Loucy (cell line): Measurements from ENCODE around the gene INVS.

ENCODE experiments used
- H2AFZ ChIP-seq: fragments of 200-600 bp; sonication (generic); 2 replicates; pipeline ENCODE4 v1.6.0; 2016; ENCODE audit warnings: antibody characterized with exemption, mild to moderate bottlenecking, low read length, moderate library complexity
- H3F3A ChIP-seq: fragments of 200-600 bp; 2 replicates; pipeline ENCODE4 v1.6.0; 2016; ENCODE audit warnings: antibody characterized with exemption, low read depth, mild to moderate bottlenecking
- H3K27me3 ChIP-seq: fragments of 200-600 bp; sonication (generic); 2 replicates; pipeline ENCODE4 v1.6.1; 2014; ENCODE audit warnings: low read length, mild to moderate bottlenecking; ENCODE audit not compliant: insufficient read depth, poor library complexity, severe bottlenecking
- H3K36me3 ChIP-seq: fragments of 200-600 bp; sonication (generic); 2 replicates; pipeline ENCODE4 v1.6.1; 2016; ENCODE audit warnings: low read length; ENCODE audit not compliant: insufficient read depth
- H3K4me1 ChIP-seq: fragments of 200-600 bp; sonication (generic); 2 replicates; pipeline ENCODE4 v1.5.1; 2014; ENCODE audit warnings: low read length, mild to moderate bottlenecking; ENCODE audit not compliant: insufficient read depth, poor library complexity, severe bottlenecking
- H3K4me2 ChIP-seq: fragments of 200-600 bp; sonication (generic); 2 replicates; pipeline ENCODE4 v1.6.0; 2014; ENCODE audit warnings: antibody characterized with exemption, low read length, low read depth, mild to moderate bottlenecking; ENCODE audit not compliant: poor library complexity, severe bottlenecking
- H3K4me3 ChIP-seq: fragments of 200-600 bp; sonication (generic); 2 replicates; pipeline ENCODE4 v1.5.1; 2014; ENCODE audit warnings: low read length, mild to moderate bottlenecking, mixed read lengths; ENCODE audit not compliant: poor library complexity, severe bottlenecking
- H3K79me2 ChIP-seq: fragments of 200-600 bp; sonication (generic); 2 replicates; pipeline ENCODE4 v1.6.1; 2014; ENCODE audit warnings: low read length; ENCODE audit not compliant: insufficient read depth
- H3K9ac ChIP-seq: fragments of 200-600 bp; sonication (generic); 2 replicates; pipeline ENCODE4 v1.6.0; 2014; ENCODE audit warnings: mild to moderate bottlenecking, low read depth, low read length, moderate library complexity; ENCODE audit not compliant: poor library complexity, severe bottlenecking
- H3K9me2 ChIP-seq: fragments of 200-600 bp; sonication (generic); replicated peaks from 2 replicates; pipeline ENCODE4 v1.6.1; 2016; ENCODE audit warnings: low read depth, low read length, mixed read lengths
- H3K9me3 ChIP-seq: fragments of 200-600 bp; sonication (generic); 2 replicates; pipeline ENCODE4 v1.6.1; 2014; ENCODE audit warnings: mild to moderate bottlenecking, antibody characterized with exemption, low read length, low read depth; ENCODE audit not compliant: insufficient read depth
- H4K20me1 ChIP-seq: fragments of 200-600 bp; sonication (generic); 2 replicates; pipeline ENCODE4 v1.6.0; 2014; ENCODE audit warnings: antibody characterized with exemption, low read length, mild to moderate bottlenecking; ENCODE audit not compliant: insufficient read depth, poor library complexity, severe bottlenecking
- CTCF ChIP-seq: fragments of 200-600 bp; sonication (generic); conservative IDR thresholded peaks from 2 replicates; pipeline ENCODE4 v1.5.1; 2014; ENCODE audit warnings: mild to moderate bottlenecking, antibody characterized with exemption, low read length
- EZH2phosphoT487 ChIP-seq: fragments of 200-600 bp; IDR thresholded peaks from 2 replicates; pipeline ENCODE4 v1.6.1; 2018; ENCODE audit warnings: antibody characterized with exemption, mild to moderate bottlenecking, moderate library complexity, borderline replicate concordance

The INVS gene

DNA sequence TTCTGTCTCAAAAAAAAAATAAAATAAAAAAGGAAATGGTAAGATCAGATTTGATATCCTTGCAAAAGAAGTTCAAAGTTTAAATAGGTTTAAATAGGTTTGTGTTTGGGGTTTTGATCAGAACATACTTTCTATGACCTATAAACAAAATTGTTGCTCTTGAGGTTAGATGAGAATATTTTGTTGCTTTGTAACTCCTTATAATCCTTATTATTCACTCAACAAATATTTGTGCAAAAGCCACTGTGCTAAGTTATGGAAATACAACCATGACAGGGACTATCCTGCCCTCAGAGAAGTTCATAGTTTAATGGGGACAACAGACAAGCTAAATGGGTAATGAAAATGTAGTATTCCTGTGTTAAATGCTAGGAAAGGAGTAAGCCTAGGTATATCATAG lies 71.5 kb downstream of the INVS start:
- Histone ChIP-seq H3K79me2 (no peaks in the 10 kb centered on the region), H3K27me3 (no peaks in the 10 kb centered on the region)

DNA sequence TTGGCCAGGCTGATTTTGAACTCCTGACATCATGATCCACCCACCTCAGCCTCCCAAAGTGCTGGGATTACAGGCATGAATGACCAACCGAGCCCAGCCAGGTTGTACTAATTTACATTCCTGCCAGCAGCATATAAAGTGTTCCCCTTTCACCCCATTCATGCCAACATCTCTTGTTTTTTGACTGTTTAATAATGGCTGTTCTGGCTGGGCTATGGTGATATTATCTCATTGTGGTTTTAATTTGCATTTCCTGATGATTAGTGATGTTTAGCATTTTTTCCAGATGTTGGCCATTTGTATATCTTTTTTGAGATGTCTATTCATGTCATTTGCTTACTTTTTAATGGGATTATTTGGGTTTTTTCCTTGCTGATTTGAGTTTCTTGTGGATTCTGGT lies 87.3 kb downstream of the INVS start:
- TF ChIP-seq EZH2phosphoT487 (no peak), CTCF (no peak)

More for the DNA sequence above, 71.5 kb downstream of the INVS start:
- no peak for TF ChIP-seq CTCF
- no peak for TF ChIP-seq EZH2phosphoT487
- Histone ChIP-seq H3K36me3 (peaks cover 3% of the 10 kb centered on the region; the same call in 1 of the 2 replicates), H3K4me2 (no peak overlapping the region), H2AFZ (no peak overlapping the region), H3F3A (no peaks in the 10 kb centered on the region), H3K9me2 (no peaks in the 10 kb centered on the region), H3K9ac (no peak overlapping the region), H3K4me3 (no peak overlapping the region), H3K9me3 (peaks cover 3% of the 10 kb centered on the region; the same call in 1 of the 2 replicates), H3K4me1 (no peaks in the 10 kb centered on the region), H4K20me1 (no peaks in the 10 kb centered on the region)

DNA sequence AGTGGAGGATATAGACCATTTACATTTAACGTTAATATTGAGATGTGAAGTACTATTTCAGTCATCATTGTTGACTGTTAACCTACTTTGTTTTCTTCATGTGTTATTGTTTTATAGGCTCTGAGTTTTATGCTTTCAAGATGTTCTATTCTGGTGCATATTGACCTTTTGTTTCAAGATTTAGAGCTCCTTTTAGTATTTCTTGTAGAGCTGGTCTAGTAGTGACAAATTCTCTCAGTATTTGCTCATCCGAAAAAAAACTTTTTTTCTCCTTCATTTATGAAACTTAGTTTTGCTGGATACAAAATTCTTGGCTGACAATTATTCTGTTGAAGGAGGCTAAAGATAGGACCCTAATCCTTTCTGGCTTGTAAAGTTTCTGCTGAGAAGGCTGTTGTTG lies 91.3 kb downstream of the INVS start:
- Histone ChIP-seq H4K20me1 (no peaks in the 10 kb centered on the region), H3K36me3 (peaks cover 5% of the 10 kb centered on the region), H2AFZ (no peak overlapping the region), H3K9ac (no peak overlapping the region), H3K4me1 (peaks cover 7% of the 10 kb centered on the region), H3F3A (no peaks in the 10 kb centered on the region), H3K4me3 (no peak overlapping the region), H3K4me2 (no peak overlapping the region), H3K27me3 (no peaks in the 10 kb centered on the region), H3K9me2 (no peaks in the 10 kb centered on the region), H3K79me2 (no peaks in the 10 kb centered on the region), H3K9me3 (peaks cover 20% of the 10 kb centered on the region; the same call in 1 of the 2 replicates)
- TF ChIP-seq CTCF = no peak
- TF ChIP-seq EZH2phosphoT487 = no peak

More for the DNA sequence above, 87.3 kb downstream of the INVS start:
- H4K20me1 ChIP-seq = no peaks in the 10 kb centered on the region
- H3F3A ChIP-seq = no peaks in the 10 kb centered on the region
- no peak overlapping the region for H3K4me2 ChIP-seq
- H3K27me3 ChIP-seq = no peaks in the 10 kb centered on the region
- H3K36me3 ChIP-seq = peaks cover 5% of the 10 kb centered on the region
- peaks cover 7% of the 10 kb centered on the region for H3K4me1 ChIP-seq
- no peak overlapping the region for H3K4me3 ChIP-seq
- no peak overlapping the region for H3K9ac ChIP-seq
- peaks cover 20% of the 10 kb centered on the region; the same call in 1 of the 2 replicates for H3K9me3 ChIP-seq
- no peaks in the 10 kb centered on the region for H3K79me2 ChIP-seq
- H2AFZ ChIP-seq = no peak overlapping the region
- H3K9me2 ChIP-seq = no peaks in the 10 kb centered on the region
